ENCODE measurements around the gene SLC35F3.

DNA sequence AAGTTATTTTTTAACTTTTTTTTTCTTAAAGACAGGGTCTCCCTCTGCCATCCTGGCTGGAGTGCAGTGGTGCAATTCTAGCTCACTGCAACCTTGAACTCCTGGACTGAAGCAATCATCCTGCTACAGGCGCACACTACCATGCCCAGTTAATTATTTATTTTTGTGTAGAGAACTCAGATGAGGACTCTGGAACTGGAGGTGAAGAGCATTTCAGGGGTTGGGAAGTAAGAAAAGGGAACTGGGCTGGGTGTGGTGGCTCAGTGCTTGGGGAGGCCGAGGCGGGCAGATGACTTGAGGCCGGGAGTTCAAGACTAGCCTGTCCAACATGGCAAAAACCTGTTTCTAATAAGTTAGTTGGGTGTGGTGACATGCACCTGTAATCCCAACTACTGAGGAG is 28.9 kb downstream of the SLC35F3 start:
- no peak for TF ChIP-seq CTCF (IDR thresholded peaks at IDR 0.05; ENCODE audit: insufficient read depth, low read length, poor library complexity, severe bottlenecking)
- TF ChIP-seq EZH2phosphoT487 (conservative IDR thresholded peaks at IDR 0.05; ENCODE audit: low read length): no peak
